Sigmoid colon (tissue), 7 donors: ENCODE results near the gene GNL1. TPM values are rescaled to one million over a fixed set of nuclear protein-coding genes. Genes with fewer than 3 reads are reported as not detected.

Experiments
- DNase-seq: peaks from one replicate; pipeline ENCODE4 v3.0.0-alpha.2; 2019
- H3K27ac ChIP-seq, 4 donors: fragments of 200-600 bp; sonication (generic); one replicate each; pipeline ENCODE4 v1.5.1; 2016 to 2019; ENCODE audit warnings: mild to moderate bottlenecking in 1 of 4
- H3K27me3 ChIP-seq, 3 donors: fragments of 200-600 bp; sonication (generic); one replicate each; pipeline ENCODE4 v1.5.1; 2019; ENCODE audit warnings: mild to moderate bottlenecking in 1 of 3
- H3K36me3 ChIP-seq, 4 donors: fragments of 200-600 bp; sonication (generic); one replicate each; pipeline ENCODE4 v1.5.1; 2016 to 2019
- H3K4me1 ChIP-seq, 4 donors: fragments of 200-600 bp; sonication (generic); one replicate each; pipeline ENCODE4 v1.5.1; 2017 to 2019
- H3K4me3 ChIP-seq, 4 donors: fragments of 200-600 bp; sonication (generic); one replicate each; pipeline ENCODE4 v1.5.1; 2017 to 2019; ENCODE audit warnings: mild to moderate bottlenecking in 2 of 4, moderate library complexity in 1 of 4
- H3K9me3 ChIP-seq, 4 donors: fragments of 200-600 bp in 3 of 4; sonication (generic) in 3 of 4; one replicate each; pipeline versions ENCODE4 v1.5.1 to v1.6.1; 2013 to 2019
- CTCF ChIP-seq, 4 experiments: fragments of 450-650 bp in 3 of 4; fragments of 200-600 bp in 1 of 4; IDR thresholded peaks; one replicate each; pipeline ENCODE4 v1.5.1; 2016 to 2019; ENCODE audit warnings: antibody characterized with exemption in 4 of 4, mild to moderate bottlenecking in 3 of 4, moderate library complexity in 2 of 4
- EP300 ChIP-seq, 4 donors: sonication (generic); formaldehyde crosslinking; IDR thresholded peaks; one replicate each; pipeline ENCODE4 v1.6.1; 2017; ENCODE audit warnings: antibody characterized with exemption in 4 of 4
- POLR2A ChIP-seq, 2 donors: fragments of 450-650 bp; IDR thresholded peaks; one replicate each; pipeline ENCODE4 v1.6.1; 2016; ENCODE audit warnings: antibody characterized with exemption in 2 of 2, mild to moderate bottlenecking in 2 of 2, moderate library complexity in 2 of 2
- POLR2AphosphoS5 ChIP-seq, 4 donors: sonication (generic); formaldehyde crosslinking; IDR thresholded peaks; one replicate each; pipeline ENCODE4 v1.6.1; 2017; ENCODE audit warnings: antibody characterized with exemption in 4 of 4
- WGBS, 2 donors: extraction: QIAGEN DNeasy Blood & Tissue Kit; methylation state at CpG; one replicate each; pipeline ENCODE4 v1.1.7; 2013; 5-methylcytosine and 5-hydroxymethylcytosine counted together
- intact Hi-C: fragments of 100-400 bp; cut with DNase I; formaldehyde crosslinking; loops from one replicate; pipeline ENCODE4 v1.15.1; 2023
- polyA plus RNA-seq, 3 donors: library from polyadenylated mRNA; stranded (reverse); fragments of 200-250 nt; gene quantifications; one replicate each; pipeline ENCODE4 v1.2.3, GENCODE V29; 2013
- total RNA-seq, 4 donors: library from RNA; depleted of rRNA; stranded (reverse); fragments of >200 nt; gene quantifications; one replicate each; pipeline ENCODE4 v1.1.0, GENCODE V29; 2016
- donor health status: healthy with polysubstance abuse.
- donor health status: Bipolar disorder and iron deficiency.
- donor health status: healthy.

The GNL1 gene
- total and polyA plus RNA-seq, 7 donors = 27.7 to 50.6 (median 35.7) TPM

- DNase-seq = no peak
- intact Hi-C loops = loop anchor here (2.0 kb wide), 1 partner anchor 13 kb away; the partner anchor contains the start of gene ABCF1
- Histone ChIP-seq H3K36me3 (peaks cover 9 to 31% (median 17%) of the 10 kb centered on the region in 4 donors), H3K4me1 (peaks cover 0 to 28% (median 21%) of the 10 kb centered on the region in 4 donors), H3K9me3 (no peaks in the 10 kb centered on the region), H3K4me3 (peak overlapping the region; percentile 77 to 94 (median 85)), H3K27ac (peak overlapping the region; percentile 96 to 100 (median 98)), H3K27me3 (no peaks in the 10 kb centered on the region)
- 1% methylated on average over 6 of the region's 6 CpGs for WGBS, 2 donors
- TF ChIP-seq EP300 (IDR thresholded peaks at IDR 0.05) (no peak), POLR2AphosphoS5 (IDR thresholded peaks at IDR 0.05) (no peak), CTCF (IDR thresholded peaks at IDR 0.05) (no peak), POLR2A (IDR thresholded peaks at IDR 0.05) (no peak)
Measured at GRCh38 chr6:30557683-30557981, 1.3 kb upstream of the GNL1 start.

GRCh38 chr6:30556906-30557682 lies 805 bp upstream of the GNL1 start, which contains the start of gene PRR3:
Gene PRR3 (plus strand): TSS chr6:30557295. CDS start chr6:30557345, 50 bp downstream.
- TF ChIP-seq POLR2AphosphoS5 (IDR thresholded peaks at IDR 0.05) (peak; percentile 15 to 83 (median 70)), EP300 (IDR thresholded peaks at IDR 0.05) (no peak), POLR2A (IDR thresholded peaks at IDR 0.05) (peak in 1 of 2 donors; percentile 24)
- Histone ChIP-seq H3K27me3 (no peaks in the 10 kb centered on the region), H3K36me3 (peaks cover 13 to 31% (median 18%) of the 10 kb centered on the region in 4 donors), H3K27ac (peak within 1 kb of the TSS; percentile 96 to 100 (median 98)), H3K4me3 (peak within 1 kb of the TSS; percentile 77 to 94 (median 85)), H3K4me1 (peaks cover 0 to 28% (median 21%) of the 10 kb centered on the region in 4 donors), H3K9me3 (no peaks in the 10 kb centered on the region)
- WGBS, 2 donors = 0 to 1% methylated on average over 42 of the region's 42 CpGs
- DNase-seq = peak; percentile 95
- intact Hi-C loops = loop anchor here (2.0 kb wide), 1 partner anchor 14 kb away; the partner anchor contains the start of gene ABCF1

GRCh38 chr6:30555816-30556065 lies 548 bp downstream of the GNL1 start:
- intact Hi-C loops = loop anchor here (2.0 kb wide), 1 partner anchor 15 kb away; the partner anchor contains the start of gene ABCF1
- peak in 1 of 4 donors; percentile 11 for TF ChIP-seq EP300 (IDR thresholded peaks at IDR 0.05)
- no peak for TF ChIP-seq POLR2AphosphoS5 (IDR thresholded peaks at IDR 0.05)
- Histone ChIP-seq H3K9me3 (no peaks in the 10 kb centered on the region), H3K4me1 (peaks cover 0 to 28% (median 21%) of the 10 kb centered on the region in 4 donors), H3K4me3 (peak overlapping the region; percentile 77 to 94 (median 85)), H3K36me3 (peaks cover 18 to 40% (median 22%) of the 10 kb centered on the region in 4 donors), H3K27me3 (no peaks in the 10 kb centered on the region), H3K27ac (peak overlapping the region; percentile 96 to 100 (median 98))
- DNase-seq = no peak
- 0 to 1% methylated on average over 15 of the region's 15 CpGs for WGBS, 2 donors

- no peaks in the 10 kb centered on the region for H3K9me3 ChIP-seq
- H3K4me3 ChIP-seq = peak overlapping the region; percentile 77 to 94 (median 85)
- peaks cover 19 to 45% (median 24%) of the 10 kb centered on the region in 4 donors for H3K36me3 ChIP-seq
- H3K27me3 ChIP-seq = no peaks in the 10 kb centered on the region
- WGBS, 2 donors = 18 to 20% methylated on average over 34 of the region's 34 CpGs
- intact Hi-C loops = no loop called here
- TF ChIP-seq POLR2AphosphoS5 (IDR thresholded peaks at IDR 0.05) (no peak), EP300 (IDR thresholded peaks at IDR 0.05) (no peak), CTCF (IDR thresholded peaks at IDR 0.05) (no peak), POLR2A (IDR thresholded peaks at IDR 0.05) (no peak)
- peak; percentile 87 for DNase-seq
- H3K27ac ChIP-seq = peak overlapping the region; percentile 96 to 100 (median 98)
- H3K4me1 ChIP-seq = peaks cover 0 to 28% (median 21%) of the 10 kb centered on the region in 4 donors
Measured at GRCh38 chr6:30554962-30555815, 1.1 kb downstream of the GNL1 start.

GRCh38 chr6:30554404-30554803 lies 1.9 kb downstream of the GNL1 start:
- TF ChIP-seq CTCF (IDR thresholded peaks at IDR 0.05) = no peak
- no peak for TF ChIP-seq EP300 (IDR thresholded peaks at IDR 0.05)
- TF ChIP-seq POLR2AphosphoS5 (IDR thresholded peaks at IDR 0.05) = no peak
- TF ChIP-seq POLR2A (IDR thresholded peaks at IDR 0.05) = no peak
- Histone ChIP-seq H3K27me3 (no peaks in the 10 kb centered on the region), H3K9me3 (no peaks in the 10 kb centered on the region), H3K36me3 (peaks cover 22 to 52% (median 24%) of the 10 kb centered on the region in 4 donors), H3K4me1 (peaks cover 0 to 28% (median 21%) of the 10 kb centered on the region in 4 donors), H3K4me3 (no peak overlapping the region), H3K27ac (peak overlapping the region in 3 of 4 donors; percentile 97 to 100 (median 98))
- no peak for DNase-seq
- intact Hi-C loops = no loop called here
- 95 to 96% methylated on average over 4 of the region's 4 CpGs for WGBS, 2 donors
